ENCODE measurements around the gene PHYKPL.

DNA sequence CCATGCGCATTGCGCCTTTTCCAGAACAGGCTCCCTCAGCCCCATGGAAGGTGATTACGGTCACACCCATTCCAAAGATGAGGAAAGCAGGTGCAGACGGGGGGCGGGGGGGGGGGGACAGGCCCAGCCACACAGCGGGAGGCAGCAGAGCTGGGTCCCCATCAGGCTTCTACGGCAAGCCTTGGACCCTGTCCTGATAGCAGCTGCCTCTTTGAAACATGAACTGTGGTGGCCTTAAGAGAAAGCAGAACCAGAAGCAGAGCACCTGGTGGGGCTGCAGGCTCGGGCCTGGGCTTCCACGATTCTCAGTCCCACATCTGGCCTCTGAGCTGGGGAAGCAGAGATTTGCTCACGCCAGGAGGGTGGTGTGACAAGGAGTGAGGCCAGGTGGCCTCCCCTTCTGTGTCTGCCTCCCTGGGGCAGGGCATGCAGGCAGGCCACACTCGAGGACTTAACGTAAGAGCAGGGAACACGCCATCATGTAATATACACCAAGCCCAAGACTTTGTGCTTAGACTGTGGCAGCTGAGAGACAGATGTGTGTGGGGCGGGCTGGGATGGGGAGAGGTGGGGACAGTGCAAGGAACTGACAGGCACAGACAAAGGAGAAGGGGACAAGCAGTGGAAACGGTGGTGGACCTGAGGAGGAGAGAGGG lies 14.2 kb upstream of the PHYKPL start:
- TF ChIP-seq POLR2A (IDR thresholded peaks at IDR 0.05; ENCODE audit: low read length): no peak
- TF ChIP-seq GATA1 (IDR thresholded peaks at IDR 0.05; ENCODE audit: low read depth, low read length): no peak

Data from erythroblast (primary cell).